SK-N-SH (cell line): ENCODE measurements around the gene NAA11.

Source experiments
- CHD2 ChIP-seq: fragments of 150-350 bp; IDR thresholded peaks from 2 replicates; pipeline ENCODE4 v1.6.1; 2018; ENCODE audit warnings: low read length; ENCODE audit not compliant: partially characterized antibody
- ELF1 ChIP-seq: IDR thresholded peaks from 2 replicates; pipeline ENCODE4 v1.4.0; 2012
- EP300 ChIP-seq, 2 experiments: IDR thresholded peaks; 2 replicates each; pipeline versions ENCODE4 v1.4.0 to v1.6.1; 2012; ENCODE audit warnings: borderline replicate concordance in 1 of 2, low read depth in 1 of 2, low read length in 1 of 2
- EZH2phosphoT487 ChIP-seq: fragments of 200-600 bp; sonication (generic); IDR thresholded peaks from 2 replicates; pipeline ENCODE4 v1.6.1; 2017; ENCODE audit warnings: low read depth, mixed run types, mild to moderate bottlenecking, antibody characterized with exemption, moderate library complexity, borderline replicate concordance
- POLR2AphosphoS5 ChIP-seq: IDR thresholded peaks from 2 replicates; pipeline ENCODE4 v1.6.1; 2012; ENCODE audit warnings: low read depth, low read length
- RAD21 ChIP-seq: IDR thresholded peaks from 2 replicates; pipeline ENCODE4 v1.6.1; 2012; ENCODE audit warnings: mild to moderate bottlenecking, low read length
- REST ChIP-seq: IDR thresholded peaks from 2 replicates; pipeline ENCODE4 v1.6.1; 2012; ENCODE audit warnings: mild to moderate bottlenecking, low read depth, low read length, moderate library complexity
- RFX5 ChIP-seq: IDR thresholded peaks from 2 replicates; pipeline ENCODE4 v1.6.1; 2012; ENCODE audit warnings: mild to moderate bottlenecking, improper control_type of control experiment, low read length
- TAF1 ChIP-seq: IDR thresholded peaks from 2 replicates; pipeline ENCODE4 v1.6.1; 2012; ENCODE audit warnings: low read depth, mild to moderate bottlenecking, low read length, moderate library complexity, borderline replicate concordance
- TCF12 ChIP-seq: IDR thresholded peaks from 2 replicates; pipeline ENCODE4 v1.4.0; 2012
- TEAD4 ChIP-seq: IDR thresholded peaks from 2 replicates; pipeline ENCODE4 v1.4.0; 2012; ENCODE audit warnings: mild to moderate bottlenecking, borderline replicate concordance; ENCODE audit not compliant: insufficient read depth
- YY1 ChIP-seq: IDR thresholded peaks from 2 replicates; pipeline ENCODE4 v1.4.0; 2012; ENCODE audit warnings: low read depth, mild to moderate bottlenecking
- TF ChIP-seq, protein P1 (sequence below): fragments of 200-600 bp; sonication (generic); IDR thresholded peaks from 2 replicates; pipeline ENCODE4 v1.6.1; 2017; ENCODE audit warnings: antibody characterized with exemption, mild to moderate bottlenecking, moderate library complexity
- TF ChIP-seq, protein P2 (sequence below): IDR thresholded peaks from 2 replicates; pipeline ENCODE4 v1.4.0; 2012; ENCODE audit warnings: low read depth, borderline replicate concordance

DNA sequence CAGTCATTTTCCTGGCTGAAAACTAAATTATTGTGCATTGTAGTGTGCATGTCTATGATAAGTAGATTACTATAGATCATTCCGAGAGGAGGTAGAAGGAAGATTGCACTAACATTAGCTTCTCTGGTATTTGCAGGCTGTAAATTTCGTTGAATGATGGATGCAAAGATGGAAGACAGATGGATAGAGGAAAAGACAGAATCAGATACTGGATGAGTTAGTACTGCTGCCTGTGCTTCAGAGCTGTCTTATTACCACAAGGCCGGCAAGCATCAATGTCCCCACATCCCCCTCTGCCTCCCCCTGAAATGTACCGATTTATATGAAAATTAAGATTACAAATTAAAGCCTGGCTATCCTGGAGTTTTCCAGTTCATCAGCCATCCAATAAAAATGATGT is 17.7 kb downstream of the NAA11 start:
- TF ChIP-seq, protein P1, sequence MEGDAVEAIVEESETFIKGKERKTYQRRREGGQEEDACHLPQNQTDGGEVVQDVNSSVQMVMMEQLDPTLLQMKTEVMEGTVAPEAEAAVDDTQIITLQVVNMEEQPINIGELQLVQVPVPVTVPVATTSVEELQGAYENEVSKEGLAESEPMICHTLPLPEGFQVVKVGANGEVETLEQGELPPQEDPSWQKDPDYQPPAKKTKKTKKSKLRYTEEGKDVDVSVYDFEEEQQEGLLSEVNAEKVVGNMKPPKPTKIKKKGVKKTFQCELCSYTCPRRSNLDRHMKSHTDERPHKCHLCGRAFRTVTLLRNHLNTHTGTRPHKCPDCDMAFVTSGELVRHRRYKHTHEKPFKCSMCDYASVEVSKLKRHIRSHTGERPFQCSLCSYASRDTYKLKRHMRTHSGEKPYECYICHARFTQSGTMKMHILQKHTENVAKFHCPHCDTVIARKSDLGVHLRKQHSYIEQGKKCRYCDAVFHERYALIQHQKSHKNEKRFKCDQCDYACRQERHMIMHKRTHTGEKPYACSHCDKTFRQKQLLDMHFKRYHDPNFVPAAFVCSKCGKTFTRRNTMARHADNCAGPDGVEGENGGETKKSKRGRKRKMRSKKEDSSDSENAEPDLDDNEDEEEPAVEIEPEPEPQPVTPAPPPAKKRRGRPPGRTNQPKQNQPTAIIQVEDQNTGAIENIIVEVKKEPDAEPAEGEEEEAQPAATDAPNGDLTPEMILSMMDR: no peak
- TF ChIP-seq REST (no peak), EP300 (IDR thresholded peaks at IDR 0.05; ENCODE audit: borderline replicate concordance in 1 of 2, low read depth in 1 of 2, low read length in 1 of 2) (no peak), TCF12 (no peak), CHD2 (no peak), ELF1 (no peak), YY1 (no peak), EZH2phosphoT487 (no peak), POLR2AphosphoS5 (no peak), TAF1 (no peak), RAD21 (no peak), RFX5 (no peak), TEAD4 (no peak)
- TF ChIP-seq, protein P2, sequence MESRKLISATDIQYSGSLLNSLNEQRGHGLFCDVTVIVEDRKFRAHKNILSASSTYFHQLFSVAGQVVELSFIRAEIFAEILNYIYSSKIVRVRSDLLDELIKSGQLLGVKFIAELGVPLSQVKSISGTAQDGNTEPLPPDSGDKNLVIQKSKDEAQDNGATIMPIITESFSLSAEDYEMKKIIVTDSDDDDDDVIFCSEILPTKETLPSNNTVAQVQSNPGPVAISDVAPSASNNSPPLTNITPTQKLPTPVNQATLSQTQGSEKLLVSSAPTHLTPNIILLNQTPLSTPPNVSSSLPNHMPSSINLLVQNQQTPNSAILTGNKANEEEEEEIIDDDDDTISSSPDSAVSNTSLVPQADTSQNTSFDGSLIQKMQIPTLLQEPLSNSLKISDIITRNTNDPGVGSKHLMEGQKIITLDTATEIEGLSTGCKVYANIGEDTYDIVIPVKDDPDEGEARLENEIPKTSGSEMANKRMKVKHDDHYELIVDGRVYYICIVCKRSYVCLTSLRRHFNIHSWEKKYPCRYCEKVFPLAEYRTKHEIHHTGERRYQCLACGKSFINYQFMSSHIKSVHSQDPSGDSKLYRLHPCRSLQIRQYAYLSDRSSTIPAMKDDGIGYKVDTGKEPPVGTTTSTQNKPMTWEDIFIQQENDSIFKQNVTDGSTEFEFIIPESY: no peak
